NCI-H226 (cell line): ENCODE results near the gene TRAPPC12.

Experiments used
- DNase-seq: peaks from one replicate; pipeline ENCODE4 v3.0.0-alpha.2; 2015

The TRAPPC12 gene

DNA sequence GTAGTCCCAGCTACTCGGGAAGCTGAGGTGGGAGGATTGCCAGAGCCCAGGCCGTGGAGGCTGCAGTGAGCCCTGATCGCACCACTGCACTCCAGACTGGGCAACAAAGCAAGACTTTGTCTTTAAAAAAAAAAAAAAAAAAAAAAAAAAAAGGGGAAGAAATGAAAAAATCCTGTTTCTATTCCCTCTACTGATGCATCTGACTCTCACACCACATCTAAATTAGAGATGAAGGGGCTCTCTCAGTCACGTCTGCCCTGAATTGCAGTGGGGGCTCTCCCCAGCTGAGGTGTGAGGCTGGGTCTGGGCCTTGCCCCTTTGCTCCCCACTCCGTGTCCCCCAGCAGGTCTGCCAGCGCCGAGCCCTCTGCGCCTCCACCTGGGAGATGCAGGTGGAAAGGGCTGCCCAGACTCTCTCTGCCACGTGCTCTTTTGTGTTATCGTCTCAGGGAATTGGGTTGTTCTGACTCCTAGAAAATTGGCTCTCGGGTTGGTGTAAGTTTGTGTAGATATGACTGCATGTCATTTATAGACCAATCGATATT is 30.2 kb downstream of the TRAPPC12 start:
- no peak for DNase-seq

DNA sequence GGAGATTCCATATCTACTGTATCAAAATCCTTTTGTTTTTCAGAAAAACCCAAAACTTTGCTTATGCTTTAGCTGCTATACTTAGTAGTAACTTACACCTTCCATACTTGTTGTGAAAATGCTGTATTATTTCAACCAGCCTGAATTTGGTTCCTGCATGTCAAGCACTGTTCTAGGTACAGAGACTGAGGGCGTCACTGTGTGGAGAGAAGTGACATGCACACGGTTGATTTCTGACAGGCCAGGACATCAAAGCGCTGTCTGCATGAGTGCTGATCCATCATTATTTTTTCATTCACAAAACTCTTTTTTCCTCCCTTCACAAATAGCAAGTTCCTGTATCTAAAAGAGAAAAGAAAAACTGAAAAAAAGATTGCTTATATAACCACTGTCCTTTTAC is 31.6 kb downstream of the TRAPPC12 start:
- no peak for DNase-seq

DNA sequence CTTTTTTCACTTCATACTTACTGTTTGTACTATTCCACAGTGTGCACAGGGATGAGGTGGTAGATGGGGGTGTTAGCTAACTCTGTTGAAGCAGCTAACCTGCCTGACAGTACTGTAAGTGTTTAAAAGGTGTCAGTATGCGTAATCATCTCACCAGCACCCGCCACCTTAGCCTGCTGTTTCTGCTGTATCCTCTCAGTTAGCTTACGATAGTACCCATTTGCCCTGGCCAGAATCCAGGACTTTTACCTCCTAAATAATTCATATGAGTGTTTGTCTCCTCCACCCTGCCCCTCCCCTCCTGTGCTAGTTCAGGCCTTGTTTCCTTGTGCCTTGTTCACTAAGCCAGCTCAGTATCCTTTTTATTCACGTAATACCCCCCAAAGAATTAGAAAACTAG is 34.2 kb downstream of the TRAPPC12 start:
- no peak for DNase-seq

GRCh38 chr2:3414133-3414860 is 34.8 kb downstream of the TRAPPC12 start:
- DNase-seq: no peak

DNA sequence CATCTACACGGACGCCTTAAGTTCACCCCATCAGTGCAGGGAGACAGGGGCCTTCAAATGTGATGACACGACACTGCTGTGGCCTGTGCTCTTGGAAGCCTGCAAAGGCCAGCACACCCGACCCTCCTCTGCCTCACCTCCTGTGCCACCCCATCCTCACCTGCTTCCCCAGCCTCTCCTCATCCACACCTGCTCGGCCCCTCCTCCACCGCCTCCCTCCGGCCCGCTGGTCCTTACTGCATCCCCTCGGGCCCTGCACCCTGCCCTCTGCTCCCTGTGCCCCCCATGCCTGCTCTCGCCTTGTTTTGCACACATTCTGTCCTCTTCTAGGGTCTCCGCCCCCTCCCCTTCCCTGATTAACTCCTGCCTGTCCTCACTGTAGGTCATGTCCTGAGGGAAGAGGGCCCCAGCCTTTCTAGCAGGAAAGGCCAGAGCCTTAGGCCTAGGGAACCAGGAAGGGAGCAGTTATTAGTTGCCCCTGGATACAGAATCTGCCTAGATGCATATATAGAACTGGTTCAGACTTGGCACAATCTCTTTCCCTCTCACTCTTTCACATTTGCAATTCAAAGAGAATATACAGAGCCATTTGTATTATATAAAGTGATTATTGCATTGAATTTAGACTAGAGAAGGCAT is 39.4 kb downstream of the TRAPPC12 start:
- DNase-seq: no peak

DNA sequence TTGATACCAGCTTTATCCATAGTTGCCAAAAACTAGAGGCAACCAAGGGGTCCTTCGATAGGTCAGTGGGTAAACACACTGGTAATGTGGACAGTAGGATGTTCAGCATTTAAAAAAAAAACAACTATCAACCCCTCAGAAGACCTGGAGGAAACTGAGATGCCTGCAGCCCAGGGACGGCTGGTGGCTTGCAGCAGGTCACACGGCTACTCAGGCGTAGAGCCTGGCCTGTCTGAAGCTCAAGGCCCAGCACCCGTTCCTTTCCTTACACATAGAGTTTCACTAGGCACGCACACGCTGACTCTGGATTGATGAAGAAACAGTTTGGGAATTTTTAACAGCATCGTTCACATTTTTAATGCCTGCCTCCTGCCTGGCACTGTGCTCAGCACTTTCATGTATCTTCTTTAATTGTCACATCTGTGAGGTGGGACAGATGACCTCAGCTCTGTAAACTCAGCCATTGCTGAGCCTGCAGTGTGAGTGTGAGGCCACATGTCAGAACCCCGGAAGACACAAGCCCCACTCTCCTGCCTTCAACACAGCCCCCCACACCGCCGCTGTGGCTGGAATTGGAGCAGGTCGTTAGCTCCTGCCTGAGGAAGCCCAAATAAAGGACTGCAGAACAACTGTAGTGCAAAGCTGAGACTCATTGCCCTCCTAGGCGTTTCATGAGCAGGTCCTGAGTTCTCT is 40.7 kb downstream of the TRAPPC12 start:
- no peak for DNase-seq

- no peak for DNase-seq
These were observed 41.4 kb downstream of the TRAPPC12 start for GRCh38 chr2:3420769-3421397.

DNA sequence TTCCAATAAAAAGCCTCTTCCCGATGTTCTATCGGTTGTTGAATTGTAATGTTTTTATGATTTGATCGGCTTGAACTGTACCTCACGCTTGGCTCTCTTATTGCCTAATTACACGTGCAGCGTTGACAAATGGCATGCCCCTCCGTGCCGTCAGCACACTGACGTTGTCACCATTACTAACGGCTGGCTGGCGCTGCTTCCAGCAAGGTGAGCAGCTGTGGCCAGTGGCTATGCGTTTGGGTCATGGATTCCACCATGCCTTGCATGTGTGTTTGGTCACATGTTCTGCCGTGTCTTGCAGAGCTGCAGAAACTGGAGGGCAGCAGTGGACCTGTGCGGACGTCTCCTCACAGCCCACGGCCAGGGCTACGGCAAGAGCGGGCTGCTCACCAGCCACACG is 42.1 kb downstream of the TRAPPC12 start:
- DNase-seq: no peak

GRCh38 chr2:3422161-3422779 is 42.8 kb downstream of the TRAPPC12 start:
- DNase-seq: no peak

GRCh38 chr2:3423492-3424170 is 44.1 kb downstream of the TRAPPC12 start:
- no peak for DNase-seq

GRCh38 chr2:3424171-3424795 is 44.8 kb downstream of the TRAPPC12 start:
- no peak for DNase-seq

DNA sequence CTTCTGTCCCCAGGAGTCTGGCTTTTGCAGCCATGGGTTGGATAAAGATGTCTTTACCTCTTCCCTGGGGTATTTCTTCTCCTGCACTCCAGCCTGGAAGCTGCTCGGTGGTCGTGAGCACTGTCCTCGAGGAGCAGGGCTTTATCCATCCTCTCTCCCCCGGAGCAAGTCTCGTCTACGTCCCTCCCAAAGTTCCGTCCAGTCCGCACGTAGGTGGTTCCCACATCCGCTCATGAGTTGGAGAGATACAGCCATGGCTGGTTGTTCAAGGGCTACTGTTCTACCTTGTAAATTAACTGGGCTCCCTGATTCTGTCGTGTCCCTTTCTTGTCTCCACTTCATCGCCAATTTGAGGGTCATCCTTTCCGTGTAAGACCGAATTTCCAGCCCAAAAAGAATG is 47.1 kb downstream of the TRAPPC12 start:
- no peak for DNase-seq

DNA sequence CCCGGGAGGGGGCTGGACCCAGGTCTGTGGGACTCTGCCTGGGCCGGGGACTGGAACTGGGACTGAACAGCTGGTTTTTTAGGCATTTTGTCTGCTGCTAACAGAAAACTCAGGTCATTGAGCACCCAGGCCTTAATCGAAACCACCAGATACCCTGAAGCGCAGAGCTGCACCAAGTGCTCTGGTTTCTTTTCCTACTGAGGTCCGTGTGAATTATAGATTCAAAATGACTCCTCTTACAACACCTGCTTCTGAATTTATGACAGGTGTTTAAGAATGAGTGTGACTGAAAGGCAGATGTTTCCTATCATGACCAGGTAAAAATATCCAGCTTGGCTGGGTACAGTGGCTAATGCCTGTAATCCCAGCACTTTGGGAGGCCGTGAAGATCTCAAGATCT is 47.8 kb downstream of the TRAPPC12 start:
- DNase-seq: no peak

GRCh38 chr2:3428577-3428976 is 49.1 kb downstream of the TRAPPC12 start:
- DNase-seq: no peak

- DNase-seq: no peak
These were observed 49.6 kb downstream of the TRAPPC12 start for GRCh38 chr2:3429066-3429610.

DNA sequence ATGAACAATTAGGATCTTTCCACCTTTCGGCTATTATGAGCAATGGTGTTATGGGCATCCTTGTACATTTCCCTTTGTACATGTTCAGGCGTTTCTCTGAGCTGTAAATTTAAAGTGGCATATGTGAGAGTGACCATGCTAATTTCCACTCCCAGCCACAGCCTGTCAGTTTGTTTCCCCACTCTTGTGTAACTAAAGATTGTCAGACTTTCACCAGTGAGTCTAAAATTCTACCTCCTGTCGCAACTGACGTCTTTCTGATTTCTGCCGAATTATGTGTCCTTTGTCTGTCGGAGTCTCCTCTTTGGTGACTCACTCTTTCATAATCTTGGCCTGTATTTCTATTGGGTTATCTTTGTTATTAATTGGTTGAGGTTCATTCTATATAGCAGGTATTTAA is 50.7 kb downstream of the TRAPPC12 start:
- DNase-seq: no peak

DNA sequence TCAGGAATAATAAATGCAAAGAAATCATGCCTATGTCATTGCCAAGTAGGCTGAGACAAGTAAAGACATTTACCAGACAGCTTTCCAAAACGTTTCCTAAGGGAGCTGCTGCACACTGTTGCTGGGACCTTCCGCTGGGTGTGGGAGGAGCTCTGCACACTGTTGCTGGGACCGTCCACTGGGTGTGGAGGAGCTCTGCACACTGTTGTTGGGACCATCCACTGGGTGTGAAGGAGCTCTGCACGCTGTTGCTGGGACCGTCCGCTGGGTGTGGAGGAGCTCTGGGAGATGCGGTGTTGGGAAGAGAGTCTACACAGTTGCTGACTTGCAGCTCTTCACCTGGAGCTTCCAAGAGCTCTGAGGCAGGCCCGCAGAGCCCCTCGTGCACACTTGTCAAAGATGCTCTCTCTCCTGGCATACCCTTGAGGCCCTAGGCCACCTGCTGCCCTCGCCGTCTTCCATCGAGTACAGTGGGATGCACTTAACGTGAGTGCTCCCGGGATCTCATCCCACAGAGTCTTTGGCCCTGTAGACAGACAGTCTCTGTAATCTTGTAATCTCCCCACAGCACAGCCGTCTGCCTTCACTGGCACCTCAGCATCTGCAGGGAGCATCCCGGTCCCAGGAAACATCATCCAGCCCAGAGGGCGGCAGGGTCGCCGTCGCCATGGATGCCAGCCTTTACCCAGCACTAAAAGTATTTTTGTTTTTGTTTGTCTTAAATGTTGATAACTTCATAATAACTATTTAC is 51.4 kb downstream of the TRAPPC12 start:
- no peak for DNase-seq

DNA sequence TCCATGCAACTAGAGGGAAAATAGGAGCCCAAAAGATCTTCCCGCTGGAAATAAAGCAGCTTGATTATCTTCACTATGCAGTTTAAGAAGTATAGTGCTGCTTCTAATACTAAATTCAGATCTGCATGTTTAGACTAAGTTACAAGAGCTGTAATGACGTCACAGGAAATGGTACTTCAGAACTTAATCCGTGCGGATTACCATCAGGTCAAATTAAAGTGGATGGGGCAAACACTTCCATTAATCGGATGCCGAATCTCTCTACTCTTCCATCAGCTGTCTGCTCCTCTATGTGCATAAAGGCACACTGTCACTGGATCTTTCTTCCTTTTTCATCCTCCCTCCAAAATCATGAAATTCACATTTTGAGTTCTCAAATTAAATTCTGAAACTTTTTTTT is 52.6 kb downstream of the TRAPPC12 start:
- DNase-seq: no peak

- DNase-seq: no peak
These were observed 53.3 kb downstream of the TRAPPC12 start for GRCh38 chr2:3432693-3433338.

GRCh38 chr2:3433339-3433699 is 53.8 kb downstream of the TRAPPC12 start:
- no peak for DNase-seq
